ENCODE data around the gene RACK1.

DNA sequence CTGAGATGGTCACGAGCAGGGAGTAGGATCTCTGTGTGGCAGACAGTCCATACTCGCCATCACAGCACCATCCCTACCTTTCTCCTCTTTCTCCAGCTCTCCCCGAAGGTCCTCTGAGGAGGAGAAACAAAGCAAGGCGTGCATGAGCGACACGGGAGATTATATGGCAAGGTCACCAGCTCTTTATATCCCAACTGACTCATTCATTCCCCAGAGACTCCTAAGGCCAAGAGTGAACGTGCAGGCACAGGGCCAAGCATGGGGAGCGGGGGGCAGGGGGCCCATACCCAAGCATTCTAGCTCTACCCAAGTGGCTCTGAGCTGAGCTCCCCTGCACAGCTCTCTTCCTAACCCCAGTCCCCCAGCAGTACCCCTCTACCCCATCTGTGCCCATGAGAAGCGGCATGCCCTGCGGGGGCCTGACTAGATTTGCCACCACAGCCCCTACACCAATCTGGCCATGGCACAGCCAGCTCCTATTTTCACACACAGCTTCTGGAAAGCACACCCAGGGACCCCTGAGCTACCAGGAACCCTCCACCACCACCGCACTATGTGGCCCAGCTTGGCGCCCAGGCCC lies 45.5 kb downstream of the RACK1 start:
- TF ChIP-seq SP1 (IDR thresholded peaks at IDR 0.05; ENCODE audit: low read depth, low read length) (no peak), NRF1 (IDR thresholded peaks at IDR 0.05; ENCODE audit: low read depth, low read length) (no peak), CEBPB (IDR thresholded peaks at IDR 0.05; ENCODE audit: low read depth, low read length) (no peak), MAFK (IDR thresholded peaks at IDR 0.05; ENCODE audit: low read depth, low read length) (no peak)
- TF ChIP-seq, protein P1, sequence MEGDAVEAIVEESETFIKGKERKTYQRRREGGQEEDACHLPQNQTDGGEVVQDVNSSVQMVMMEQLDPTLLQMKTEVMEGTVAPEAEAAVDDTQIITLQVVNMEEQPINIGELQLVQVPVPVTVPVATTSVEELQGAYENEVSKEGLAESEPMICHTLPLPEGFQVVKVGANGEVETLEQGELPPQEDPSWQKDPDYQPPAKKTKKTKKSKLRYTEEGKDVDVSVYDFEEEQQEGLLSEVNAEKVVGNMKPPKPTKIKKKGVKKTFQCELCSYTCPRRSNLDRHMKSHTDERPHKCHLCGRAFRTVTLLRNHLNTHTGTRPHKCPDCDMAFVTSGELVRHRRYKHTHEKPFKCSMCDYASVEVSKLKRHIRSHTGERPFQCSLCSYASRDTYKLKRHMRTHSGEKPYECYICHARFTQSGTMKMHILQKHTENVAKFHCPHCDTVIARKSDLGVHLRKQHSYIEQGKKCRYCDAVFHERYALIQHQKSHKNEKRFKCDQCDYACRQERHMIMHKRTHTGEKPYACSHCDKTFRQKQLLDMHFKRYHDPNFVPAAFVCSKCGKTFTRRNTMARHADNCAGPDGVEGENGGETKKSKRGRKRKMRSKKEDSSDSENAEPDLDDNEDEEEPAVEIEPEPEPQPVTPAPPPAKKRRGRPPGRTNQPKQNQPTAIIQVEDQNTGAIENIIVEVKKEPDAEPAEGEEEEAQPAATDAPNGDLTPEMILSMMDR (IDR thresholded peaks at IDR 0.05; ENCODE audit: control extremely low read depth in 1 of 3, insufficient read depth in 1 of 3, low read depth in 1 of 3, low read length in 3 of 3), result no peak
